M059J (cell line): ENCODE data around the gene TMCC2. TPM values are rescaled to one million over a fixed set of nuclear protein-coding genes. Genes with fewer than 3 reads are reported as not detected.

Source experiments
- DNase-seq: peaks from one replicate; pipeline ENCODE4 v3.0.0-alpha.2; 2012; ENCODE audit warnings: low read depth
- total RNA-seq: library from RNA; depleted of rRNA; stranded (reverse); fragments of >200 nt; shearing (Covaris generic); gene quantifications from 2 replicates; pipeline ENCODE4 v1.2.3, GENCODE V29; 2014

The TMCC2 gene
- total RNA-seq, 1 experiment from 2014 or later, result 2.7 TPM

DNA sequence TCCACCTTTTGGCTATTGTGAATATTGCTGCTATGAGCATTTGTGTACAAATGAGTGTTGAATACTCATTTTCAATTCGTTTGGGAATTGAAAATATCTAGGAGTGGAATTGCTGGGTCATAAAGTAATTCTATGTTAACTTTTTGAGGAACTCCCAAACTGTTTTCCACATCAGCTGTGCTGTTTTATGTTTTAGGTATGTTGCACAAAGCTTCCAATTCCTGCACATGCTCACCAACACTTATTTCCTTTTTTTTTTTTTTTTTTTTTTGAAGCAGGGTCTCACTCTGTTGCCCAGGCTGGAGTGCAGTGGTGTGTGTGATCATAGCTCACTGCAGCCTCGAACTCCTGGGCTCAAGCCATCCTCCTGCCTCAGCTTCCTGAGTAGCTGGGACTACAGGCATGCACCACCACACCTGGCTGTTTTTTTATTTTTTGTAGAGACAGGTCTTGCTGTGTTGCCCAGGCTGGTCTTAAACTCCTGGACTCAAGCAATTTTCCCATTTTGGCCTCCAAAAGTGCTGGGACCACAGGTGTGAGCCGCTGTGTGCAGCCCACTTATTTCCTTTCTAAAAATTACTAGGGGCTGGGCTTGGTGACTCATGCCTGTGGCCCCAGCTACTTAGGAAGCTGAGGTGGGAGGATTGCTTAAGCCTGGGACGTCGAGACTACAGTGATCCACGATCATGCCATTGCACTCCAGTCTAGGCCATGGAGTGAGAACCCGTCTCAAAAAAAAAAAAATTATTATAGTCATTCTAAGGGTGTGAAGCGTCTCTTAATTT lies 33.4 kb downstream of the TMCC2 start:
- peak; percentile 60 for DNase-seq

DNA sequence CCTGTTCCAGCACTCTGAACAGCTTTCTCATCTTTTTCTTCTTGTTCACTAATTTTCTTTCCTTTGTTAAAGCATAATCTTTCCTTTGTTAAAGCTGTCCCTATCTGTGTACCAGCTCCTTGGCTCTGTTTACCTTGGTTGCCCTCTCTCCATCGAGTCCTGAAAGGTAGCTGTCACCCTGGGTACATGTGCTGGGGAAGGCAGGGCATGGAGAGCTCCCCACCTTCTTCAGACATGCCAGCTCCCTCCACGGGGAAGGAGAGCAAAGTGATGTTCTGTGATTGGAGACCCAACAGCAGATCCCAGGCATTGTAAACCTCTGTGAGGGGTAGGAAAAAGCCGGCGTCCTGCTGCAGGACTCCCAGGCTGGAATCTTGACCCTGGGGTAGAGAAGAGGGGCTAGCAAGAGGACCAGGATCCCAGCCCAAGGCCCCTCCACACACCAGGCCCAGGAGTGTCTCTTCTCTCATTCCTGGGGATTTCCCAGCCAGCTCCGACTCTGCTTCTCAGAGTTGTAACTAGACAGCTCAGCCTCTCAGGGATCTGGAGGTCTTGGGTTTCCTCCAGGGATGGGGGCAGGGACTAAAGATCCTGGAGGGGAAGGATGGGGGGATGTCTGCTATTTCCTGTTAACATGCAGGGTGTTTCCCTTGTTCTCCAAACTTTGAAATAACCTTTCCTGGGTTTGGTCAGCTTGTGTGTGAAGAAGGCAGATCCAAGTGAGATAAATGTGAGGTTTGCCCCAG lies 34.4 kb downstream of the TMCC2 start:
- peak; percentile 55 for DNase-seq

DNA sequence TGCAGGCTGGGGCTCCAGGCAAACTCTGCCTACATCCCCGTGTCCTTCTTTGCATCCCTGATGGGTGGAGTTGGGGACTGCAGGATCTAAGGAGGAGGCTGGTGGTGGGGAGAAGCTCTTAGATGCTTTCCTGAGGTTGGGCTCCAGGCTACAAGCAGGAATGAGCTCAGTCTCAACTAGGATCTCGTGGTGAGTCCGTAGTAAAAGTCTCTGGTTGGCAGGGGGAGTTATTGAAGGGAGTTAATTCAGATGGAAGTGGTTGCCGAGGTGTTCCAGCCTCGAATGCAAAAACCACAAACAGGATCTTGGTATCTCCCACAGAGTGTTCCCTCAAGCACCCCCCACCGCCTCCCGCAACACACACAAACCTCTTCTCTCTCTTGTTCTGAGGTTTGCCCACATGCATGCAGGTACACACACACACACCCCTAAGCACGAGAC lies 35.0 kb downstream of the TMCC2 start:
- DNase-seq, result peak; percentile 57

DNA sequence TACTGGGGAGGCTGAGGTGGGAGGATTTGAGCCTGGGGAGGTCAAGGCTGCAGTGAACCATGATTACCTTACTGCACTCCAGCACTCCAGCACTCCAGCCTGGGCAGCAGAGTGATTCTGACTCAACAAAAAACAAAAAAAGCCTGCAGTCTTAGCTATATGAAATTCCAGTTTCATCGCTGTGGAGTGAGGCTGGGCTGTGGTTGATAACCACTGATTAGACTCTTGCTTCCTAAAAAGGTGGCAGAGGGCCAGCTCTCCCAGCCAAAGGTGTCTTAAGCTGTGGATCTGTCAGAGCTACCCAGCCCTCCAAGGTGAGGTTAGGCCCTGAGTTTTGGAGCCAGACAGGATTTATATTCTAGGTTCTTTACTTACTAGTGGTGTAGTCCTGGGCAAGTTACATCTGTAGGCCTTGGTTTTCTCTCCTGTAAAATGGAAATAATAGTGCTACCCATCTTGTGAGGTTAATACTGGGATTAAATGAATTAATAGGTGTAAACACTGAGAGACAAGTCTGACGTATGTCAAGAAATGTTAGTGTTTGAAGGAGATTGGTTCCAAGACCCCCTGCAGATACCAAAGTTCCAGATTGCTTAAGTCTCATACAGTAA lies 35.9 kb downstream of the TMCC2 start:
- DNase-seq, result peak; percentile 76

DNA sequence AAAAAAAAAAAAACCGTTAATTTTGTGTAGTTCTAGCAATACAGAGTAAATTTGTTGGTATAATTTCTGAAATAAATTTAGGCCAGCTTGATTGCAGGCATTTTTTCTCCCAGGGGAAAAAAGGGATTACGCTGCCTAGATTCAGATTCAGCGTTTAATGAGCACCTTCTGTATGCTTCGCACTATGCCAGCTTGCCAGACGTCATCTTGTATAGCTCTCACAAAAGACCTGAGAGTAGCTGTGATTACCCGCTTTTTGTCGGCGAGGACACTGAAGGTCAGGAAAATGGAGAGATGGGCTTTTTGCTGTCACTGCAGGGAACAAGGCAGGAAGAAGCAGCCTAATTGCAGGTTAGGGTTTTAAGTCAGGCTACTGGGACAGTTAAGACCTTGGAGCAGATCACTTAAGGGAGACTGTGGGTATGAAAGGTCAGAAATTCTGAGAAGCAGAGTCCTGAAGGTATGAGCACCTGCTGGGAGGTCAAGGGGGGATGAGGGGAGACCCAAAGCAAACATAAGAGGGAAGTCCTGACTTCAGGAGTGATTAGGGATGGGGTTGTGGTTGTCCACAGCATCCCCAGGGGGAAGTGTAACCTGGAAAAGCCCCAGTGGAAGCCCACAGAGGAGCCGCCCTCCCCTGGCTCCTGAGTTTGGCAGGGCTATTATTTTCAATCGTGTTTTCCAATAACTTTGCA lies 39.0 kb downstream of the TMCC2 start:
- no peak for DNase-seq

DNA sequence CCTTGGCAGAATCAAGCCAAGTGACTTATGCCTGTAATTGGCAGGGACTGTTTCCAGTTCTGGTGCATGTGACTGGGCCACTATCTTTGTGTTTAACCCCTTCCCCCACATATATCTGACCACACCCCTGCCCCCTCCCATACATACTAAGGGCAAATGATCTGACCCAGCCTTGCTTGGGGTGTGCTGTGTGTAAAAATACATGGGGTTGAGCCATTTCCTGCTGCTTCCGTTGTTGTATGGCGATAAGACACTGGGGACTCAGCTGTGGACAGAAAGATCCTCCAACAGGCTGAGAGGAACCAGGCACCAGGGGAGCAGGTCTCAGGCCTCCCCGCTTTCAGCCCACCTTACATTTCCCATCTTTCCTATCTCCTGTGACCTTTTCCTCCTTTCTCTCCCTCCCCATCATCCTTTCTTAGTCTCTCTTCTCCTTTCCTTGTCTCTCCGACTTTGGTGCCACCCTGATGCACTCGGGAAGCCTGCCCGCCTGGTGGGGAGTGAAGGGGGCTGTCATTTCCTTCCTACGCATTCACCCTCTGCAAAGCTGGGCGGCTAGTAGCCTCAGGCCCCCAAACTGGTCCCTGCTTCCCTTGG lies 39.7 kb downstream of the TMCC2 start:
- no peak for DNase-seq

DNA sequence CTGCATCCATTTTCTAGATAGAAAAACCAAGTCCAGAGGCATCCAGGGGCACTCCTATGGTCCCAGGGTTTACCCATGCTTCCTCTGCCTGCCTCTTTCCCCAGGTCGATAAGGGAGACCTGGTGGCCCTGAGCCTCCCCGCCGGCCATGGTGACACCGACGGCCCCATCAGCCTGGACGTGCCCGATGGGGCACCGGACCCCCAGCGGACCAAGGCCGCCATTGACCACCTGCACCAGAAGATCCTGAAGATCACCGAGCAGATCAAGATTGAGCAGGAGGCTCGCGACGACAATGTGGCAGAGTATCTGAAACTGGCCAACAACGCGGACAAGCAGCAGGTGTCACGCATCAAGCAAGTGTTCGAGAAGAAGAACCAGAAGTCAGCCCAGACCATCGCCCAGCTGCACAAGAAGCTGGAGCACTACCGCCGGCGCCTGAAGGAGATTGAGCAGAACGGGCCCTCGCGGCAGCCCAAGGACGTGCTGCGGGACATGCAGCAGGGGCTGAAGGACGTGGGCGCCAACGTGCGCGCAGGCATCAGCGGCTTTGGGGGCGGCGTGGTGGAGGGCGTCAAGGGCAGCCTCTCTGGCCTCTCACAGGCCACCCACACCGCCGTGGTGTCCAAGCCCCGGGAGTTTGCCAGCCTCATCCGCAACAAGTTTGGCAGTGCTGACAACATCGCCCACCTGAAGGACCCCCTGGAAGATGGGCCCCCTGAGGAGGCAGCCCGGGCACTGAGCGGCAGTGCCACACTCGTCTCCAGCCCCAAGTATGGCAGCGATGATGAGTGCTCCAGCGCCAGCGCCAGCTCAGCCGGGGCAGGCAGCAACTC lies 41.3 kb downstream of the TMCC2 start:
- DNase-seq, result no peak

DNA sequence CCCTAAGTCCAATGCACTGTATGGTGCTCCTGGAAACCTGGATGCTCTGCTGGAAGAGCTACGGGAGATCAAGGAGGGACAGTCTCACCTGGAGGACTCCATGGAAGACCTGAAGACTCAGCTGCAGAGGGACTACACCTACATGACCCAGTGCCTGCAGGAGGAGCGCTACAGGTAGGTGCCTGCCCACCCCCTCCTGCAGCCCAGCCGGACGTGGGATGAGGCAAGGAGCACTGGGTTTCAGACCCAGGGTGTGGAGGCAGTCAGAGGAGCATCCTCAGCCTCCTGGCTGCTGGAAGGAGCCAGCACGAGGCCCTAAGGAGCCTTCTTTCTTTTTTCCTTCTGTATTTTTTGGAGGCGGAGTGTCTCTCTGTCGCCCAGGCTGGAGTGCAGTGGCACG lies 42.0 kb downstream of the TMCC2 start:
- DNase-seq, result no peak

DNA sequence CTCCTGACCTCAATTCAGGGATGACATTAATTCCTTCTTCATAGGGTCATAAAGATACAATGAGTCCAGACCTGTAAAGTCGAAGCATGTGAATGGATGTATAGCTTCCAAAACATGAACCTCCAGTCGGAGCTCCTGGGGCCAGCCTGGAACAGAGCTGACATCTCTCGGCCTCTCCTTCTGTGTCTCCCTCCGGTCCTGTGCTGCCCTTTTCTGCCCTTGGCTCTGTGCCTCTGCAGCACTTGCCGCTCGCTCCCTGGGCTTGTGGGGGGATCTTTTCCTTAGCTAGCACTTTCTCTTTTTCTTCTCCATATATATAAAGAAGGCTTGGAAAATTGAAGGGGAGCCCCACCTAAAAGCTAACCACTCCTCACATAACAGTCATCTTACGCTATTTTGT lies 42.5 kb downstream of the TMCC2 start:
- DNase-seq, result no peak

DNA sequence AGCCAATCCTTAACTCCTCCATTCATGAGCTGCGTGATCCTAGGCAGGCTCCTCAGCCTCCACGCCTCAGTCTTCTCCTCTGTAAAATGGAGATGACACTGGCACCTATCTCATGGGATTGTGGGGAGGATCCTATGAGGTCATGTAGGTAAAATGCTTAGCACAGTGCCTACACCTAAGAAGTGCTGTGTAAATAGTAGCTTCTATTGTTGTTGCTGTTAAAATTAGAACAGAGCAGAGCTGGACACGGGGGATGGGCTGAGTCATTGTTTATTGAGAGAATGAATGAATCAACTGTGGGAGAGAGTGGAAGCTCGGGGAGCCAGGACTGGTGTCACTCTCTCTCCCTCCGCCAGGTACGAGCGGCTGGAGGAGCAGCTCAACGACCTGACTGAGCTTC lies 43.0 kb downstream of the TMCC2 start:
- DNase-seq, result peak; percentile 53

DNA sequence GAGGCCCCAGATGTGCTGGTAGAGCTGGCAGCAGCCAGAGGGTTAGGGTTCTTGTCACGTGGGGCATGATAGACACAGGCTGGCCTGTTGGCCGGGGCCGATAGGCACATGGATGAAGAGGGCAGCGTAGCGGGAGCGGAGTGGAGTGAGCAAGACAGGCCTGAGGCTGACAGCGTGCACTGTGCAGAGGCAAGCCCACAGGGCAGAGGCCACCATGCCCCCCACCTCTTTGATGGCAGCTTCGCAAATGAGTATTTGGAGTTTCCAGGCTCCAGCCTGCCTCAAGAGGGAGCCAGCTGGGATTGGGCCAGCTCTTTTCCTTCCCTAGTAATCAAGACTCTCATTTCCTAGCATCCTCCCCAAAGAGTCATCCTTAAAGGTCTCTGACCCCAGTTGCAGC lies 43.5 kb downstream of the TMCC2 start:
- DNase-seq, result no peak

DNA sequence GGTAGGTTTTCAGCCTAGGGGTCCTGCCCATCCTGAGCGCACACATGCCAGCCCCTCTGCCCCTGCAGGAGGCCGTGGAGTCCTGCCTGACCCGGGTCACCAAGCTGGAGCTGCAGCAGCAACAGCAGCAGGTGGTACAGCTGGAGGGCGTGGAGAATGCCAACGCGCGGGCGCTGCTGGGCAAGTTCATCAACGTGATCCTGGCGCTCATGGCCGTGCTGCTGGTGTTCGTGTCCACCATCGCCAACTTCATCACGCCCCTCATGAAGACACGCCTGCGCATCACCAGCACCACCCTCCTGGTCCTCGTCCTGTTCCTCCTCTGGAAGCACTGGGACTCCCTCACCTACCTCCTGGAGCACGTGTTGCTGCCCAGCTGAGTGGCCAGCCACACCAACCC lies 44.0 kb downstream of the TMCC2 start:
- no peak for DNase-seq

DNA sequence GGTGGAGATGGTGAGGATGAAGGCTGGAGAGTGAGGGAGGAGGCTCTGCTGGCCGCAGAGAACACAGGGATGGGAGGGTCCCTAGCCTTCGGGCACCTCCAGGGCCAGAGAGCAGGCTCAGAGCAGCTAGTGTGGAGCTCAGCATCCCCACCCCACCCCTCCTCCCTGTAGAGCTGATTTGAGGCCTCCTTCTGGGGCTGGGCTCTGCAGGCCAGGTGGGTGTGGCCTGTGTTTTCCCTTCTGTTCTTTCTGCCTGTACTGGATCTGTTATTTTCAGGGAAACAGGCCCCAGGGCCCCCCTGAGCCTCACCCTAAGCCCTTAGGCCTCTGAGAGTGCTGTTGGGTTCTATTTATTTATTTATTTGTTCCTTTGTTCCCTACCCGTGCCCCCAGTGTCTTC lies 44.8 kb downstream of the TMCC2 start:
- DNase-seq, result no peak

DNA sequence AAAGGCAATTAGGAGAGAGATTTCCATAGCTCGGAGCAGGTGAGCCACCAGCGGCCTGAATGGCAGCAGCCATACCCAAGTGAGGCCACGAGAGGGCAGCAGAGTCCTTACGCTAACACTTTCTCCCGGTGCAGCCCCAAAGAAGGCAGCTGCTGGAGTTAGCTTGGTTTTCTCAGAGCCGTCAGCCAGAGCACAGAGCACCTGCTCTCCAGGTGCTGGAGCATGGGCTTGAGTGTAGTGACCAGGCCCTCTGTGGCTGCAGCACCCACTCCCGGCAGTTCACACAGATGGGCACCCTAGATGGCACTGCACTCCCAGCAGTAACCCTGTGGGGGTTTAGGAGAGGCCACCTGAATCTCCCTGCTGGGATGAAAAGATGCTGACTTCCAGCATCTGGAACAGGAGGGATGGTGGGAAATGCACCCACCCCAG lies 45.8 kb downstream of the TMCC2 start:
- peak; percentile 71 for DNase-seq

DNA sequence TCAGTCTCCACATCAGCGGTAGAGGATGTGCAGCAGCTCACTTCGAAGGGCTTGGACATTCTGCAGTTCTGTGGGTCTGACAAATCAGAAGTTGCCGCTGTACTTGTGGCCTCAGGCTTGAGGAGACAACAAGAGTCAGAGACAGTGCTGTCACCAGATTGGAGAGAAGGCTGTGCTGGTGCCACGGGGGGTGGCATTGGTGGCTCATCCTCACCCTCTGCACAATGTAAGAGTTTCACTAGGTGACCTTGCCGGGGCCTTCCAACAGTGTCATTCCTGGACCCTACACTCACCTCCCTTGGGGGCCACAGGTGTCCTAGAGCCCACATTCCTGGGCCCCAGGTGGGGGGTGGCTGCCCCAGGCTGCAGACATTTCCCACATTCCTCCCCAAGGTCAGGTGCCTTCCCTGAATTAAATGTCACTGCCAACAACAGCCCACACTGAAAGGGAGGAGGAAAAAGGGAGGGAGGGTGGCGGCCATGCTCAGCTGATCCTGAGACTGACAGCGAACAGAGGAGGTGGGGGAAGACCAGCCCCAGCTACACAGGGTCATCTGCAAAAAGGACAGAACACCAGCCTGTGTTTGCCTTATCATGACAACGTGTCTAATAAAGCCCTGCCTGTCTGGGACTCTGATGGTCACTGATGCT lies 46.4 kb downstream of the TMCC2 start:
- DNase-seq, result peak; percentile 26

DNA sequence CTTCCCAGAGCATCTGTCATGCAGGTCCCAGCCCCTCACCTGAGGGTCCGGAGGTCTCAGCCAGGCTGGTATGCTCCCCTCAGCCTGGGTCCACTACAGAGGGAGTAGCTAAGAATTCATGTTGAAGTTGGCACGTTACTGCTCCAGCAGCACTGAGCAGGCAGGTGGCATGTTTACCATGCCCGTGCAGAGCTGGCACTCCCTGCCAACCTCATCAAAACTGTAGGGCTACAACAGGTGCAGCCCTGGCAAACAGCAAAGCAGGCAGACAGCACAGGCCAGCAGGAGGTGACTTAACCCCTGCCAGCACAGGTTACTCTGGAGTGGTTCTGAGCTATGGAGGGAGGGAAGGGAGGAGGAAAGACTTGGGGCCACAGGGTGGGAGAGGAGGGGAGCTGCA lies 47.4 kb downstream of the TMCC2 start:
- DNase-seq, result no peak

DNA sequence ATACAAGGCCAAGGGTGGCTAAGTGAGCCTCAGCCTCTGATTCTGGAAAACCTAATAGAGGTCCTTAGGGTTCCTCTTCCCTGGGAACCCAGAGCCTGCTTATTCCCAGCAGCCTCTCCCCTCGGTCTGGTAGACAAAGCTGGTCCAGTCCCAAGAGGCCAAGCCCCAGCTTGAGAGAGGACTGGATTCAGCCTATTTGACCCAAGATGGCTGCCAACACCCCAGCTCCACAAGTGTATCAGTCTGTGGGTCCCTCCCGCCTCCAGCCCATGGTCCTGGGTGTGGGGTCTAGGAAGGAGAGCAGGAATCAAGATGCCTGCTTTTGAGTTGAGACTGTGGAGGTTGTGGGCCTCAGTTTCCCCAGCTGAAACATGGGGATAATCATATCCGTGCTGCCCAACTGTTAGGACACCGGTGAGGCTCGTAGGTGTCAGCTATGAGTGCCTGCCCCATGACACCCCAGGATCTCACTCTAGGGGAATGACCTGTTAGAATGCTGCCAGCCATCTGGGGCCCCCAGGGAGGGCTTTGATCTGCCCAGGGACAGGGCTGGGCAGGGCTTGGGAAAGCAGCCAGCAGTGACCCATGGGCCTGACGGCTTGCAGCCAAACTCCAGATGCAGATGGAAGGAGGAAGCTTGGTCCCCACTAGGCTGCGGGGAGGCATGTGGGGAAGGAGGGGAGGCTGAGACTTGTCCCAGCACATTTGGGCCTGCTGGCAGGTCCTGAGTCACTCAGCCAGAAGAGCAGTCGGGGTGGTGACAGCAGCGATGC lies 48.4 kb downstream of the TMCC2 start:
- DNase-seq, result no peak

DNA sequence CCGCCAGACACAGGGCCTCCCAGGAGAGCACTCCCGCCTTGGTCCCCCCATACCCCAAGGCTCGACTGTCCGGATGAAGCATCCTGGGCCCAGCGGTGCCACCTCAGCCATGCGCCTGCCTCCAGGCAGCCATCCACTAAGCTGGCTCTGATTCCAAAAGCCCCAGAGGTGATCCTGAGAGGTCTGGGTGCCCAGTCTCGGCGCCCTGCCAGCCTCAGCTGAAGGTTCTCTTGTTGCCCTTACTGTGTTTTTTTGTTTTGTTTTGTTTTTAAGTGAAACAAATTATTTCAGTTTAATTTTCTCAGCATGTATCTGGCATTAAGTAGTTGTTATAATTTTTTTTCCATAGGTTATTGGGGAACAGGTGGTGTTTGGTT lies 48.9 kb downstream of the TMCC2 start:
- no peak for DNase-seq

DNA sequence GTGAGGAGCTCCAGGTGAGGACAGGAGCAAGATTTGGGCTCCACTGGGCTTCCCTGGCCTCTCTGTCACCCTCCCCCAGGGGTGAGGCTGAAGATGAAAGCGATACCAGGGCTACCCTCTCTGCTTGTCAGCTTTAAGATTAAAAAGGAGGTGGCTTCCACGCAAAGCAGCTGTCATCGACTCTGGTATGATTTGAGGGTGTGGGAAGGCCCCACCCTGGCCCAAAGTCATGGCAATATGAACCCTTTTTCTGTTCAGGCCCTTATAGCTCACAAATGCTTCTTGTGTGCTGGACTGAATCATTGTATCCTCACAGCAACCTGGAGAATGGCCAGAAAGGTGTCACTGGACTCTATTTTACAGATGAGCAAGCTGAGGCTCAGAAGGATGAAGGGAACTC lies 52.2 kb downstream of the TMCC2 start:
- no peak for DNase-seq
